SK-N-SH (cell line): ENCODE measurements around the gene KLHL14. TPM values are rescaled to one million over a fixed set of nuclear protein-coding genes. Genes with fewer than 3 reads are reported as not detected.

ENCODE experiments used
- CTCF ChIA-PET: fragments of 300-600, 350-600 bp; formaldehyde crosslinking; extraction: SDS; loops from one replicate; lab custom pipeline; 2021; lab: Yijun Ruan, JAX
- POLR2A ChIA-PET: fragments of 350-600 bp; sonication (Branson Sonifier 250); formaldehyde crosslinking; extraction: SDS; loops from one replicate; lab custom pipeline; 2020; ENCODE audit warnings: antibody characterized with exemption, inconsistent platforms; lab: Yijun Ruan, JAX
- DNase-seq: peaks from one replicate; pipeline ENCODE4 v3.0.0; 2012
- H2AFZ ChIP-seq: fragments of 200-600 bp; sonication (generic); 2 replicates; pipeline ENCODE4 v1.8.1; 2016; ENCODE audit warnings: antibody characterized with exemption, mild to moderate bottlenecking, low read depth
- H3F3A ChIP-seq: fragments of 200-600 bp; sonication (generic); replicated peaks from 2 replicates; pipeline ENCODE3; 2016; ENCODE audit warnings: antibody characterized with exemption, mild to moderate bottlenecking; ENCODE audit not compliant: insufficient read depth
- H3K27ac ChIP-seq, 2 experiments: fragments of 200-500 bp in 1 of 2; fragments of 200-600 bp in 1 of 2; sonication (Bioruptor generic) in 1 of 2; sonication (generic), shearing (Covaris generic) in 1 of 2; 2 replicates each; pipeline versions ENCODE4 v1.5.1 to v1.6.1; 2014 to 2016; ENCODE audit warnings: low read depth in 2 of 2, inconsistent platforms in 1 of 2, low read length in 1 of 2, mild to moderate bottlenecking in 1 of 2, mixed read lengths in 1 of 2
- H3K27me3 ChIP-seq: fragments of 200-600 bp; sonication (generic), shearing (Covaris generic); 2 replicates; pipeline ENCODE4 v1.6.1; 2016; ENCODE audit warnings: mixed run types; ENCODE audit not compliant: insufficient read depth
- H3K36me3 ChIP-seq, 2 experiments: fragments of 200-500 bp in 1 of 2; fragments of 200-600 bp in 1 of 2; sonication (Bioruptor generic) in 1 of 2; sonication (generic) in 1 of 2; replicated peaks in 1 of 2; 2 replicates each; pipeline versions ENCODE3 to v1.5.1; 2014 to 2016; ENCODE audit warnings: low read length in 1 of 2, mild to moderate bottlenecking in 1 of 2; ENCODE audit not compliant: insufficient read depth in 2 of 2, control insufficient read depth in 1 of 2
- H3K4me1 ChIP-seq, 2 experiments: fragments of 200-500 bp in 1 of 2; fragments of 200-600 bp in 1 of 2; sonication (Bioruptor generic) in 1 of 2; sonication (generic), shearing (Covaris generic) in 1 of 2; 2 replicates each; pipeline versions ENCODE4 v1.5.1 to v1.6.1; 2014 to 2016; ENCODE audit warnings: low read depth in 1 of 2, low read length in 1 of 2, mixed run types in 1 of 2; ENCODE audit not compliant: insufficient read depth in 2 of 2, control insufficient read depth in 1 of 2
- H3K4me2 ChIP-seq: fragments of 200-600 bp; sonication (generic), shearing (Covaris generic); 2 replicates; pipeline ENCODE4 v1.6.1; 2017; ENCODE audit warnings: mixed run types
- H3K4me3 ChIP-seq, 2 experiments: fragments of 200-500 bp in 1 of 2; fragments of 200-600 bp in 1 of 2; sonication (Bioruptor generic) in 1 of 2; sonication (generic), shearing (Covaris generic) in 1 of 2; 2 replicates each; pipeline versions ENCODE4 v1.5.1 to v1.8.1; 2014 to 2016; ENCODE audit warnings: low read depth in 2 of 2, inconsistent platforms in 1 of 2, low read length in 1 of 2, mild to moderate bottlenecking in 1 of 2, mixed read lengths in 1 of 2, moderate library complexity in 1 of 2
- H3K79me2 ChIP-seq: fragments of 200-600 bp; sonication (generic); 2 replicates; pipeline ENCODE4 v1.8.1; 2017; ENCODE audit warnings: mild to moderate bottlenecking; ENCODE audit not compliant: insufficient read depth
- H3K9ac ChIP-seq: fragments of 200-600 bp; sonication (generic); 2 replicates; pipeline ENCODE4 v1.6.1; 2017; ENCODE audit warnings: mixed run types
- H3K9me2 ChIP-seq: fragments of 200-600 bp; sonication (generic); 2 replicates; pipeline ENCODE4 v1.6.1; 2017; ENCODE audit warnings: mixed run types
- H3K9me3 ChIP-seq: fragments of 200-600 bp; sonication (generic); 2 replicates; pipeline ENCODE4 v1.6.1; 2017; ENCODE audit warnings: mixed run types, mild to moderate bottlenecking, moderate library complexity
- H4K20me1 ChIP-seq: fragments of 200-600 bp; sonication (generic); 2 replicates; pipeline ENCODE4 v1.6.1; 2017; ENCODE audit warnings: mild to moderate bottlenecking, mixed run types; ENCODE audit not compliant: insufficient read depth
- CTCF ChIP-seq: fragments of 200-600 bp; sonication (generic); IDR thresholded peaks from 2 replicates; pipeline ENCODE4 v1.6.1; 2017; ENCODE audit warnings: antibody characterized with exemption, mild to moderate bottlenecking, moderate library complexity
- ELF1 ChIP-seq: IDR thresholded peaks from 2 replicates; pipeline ENCODE4 v1.4.0; 2012
- EP300 ChIP-seq, 2 experiments: IDR thresholded peaks; 2 replicates each; pipeline versions ENCODE4 v1.4.0 to v1.6.1; 2012; ENCODE audit warnings: borderline replicate concordance in 1 of 2, low read depth in 1 of 2, low read length in 1 of 2
- IRF3 ChIP-seq: fragments of 150-350 bp; IDR thresholded peaks from 2 replicates; pipeline ENCODE4 v1.6.1; 2016; ENCODE audit warnings: mild to moderate bottlenecking, low read depth, low read length
- JUND ChIP-seq: IDR thresholded peaks from 2 replicates; pipeline ENCODE4 v1.4.0; 2012
- PBX3 ChIP-seq: IDR thresholded peaks from 2 replicates; pipeline ENCODE4; 2012
- RFX5 ChIP-seq: IDR thresholded peaks from 2 replicates; pipeline ENCODE4 v1.6.1; 2012; ENCODE audit warnings: mild to moderate bottlenecking, improper control_type of control experiment, low read length
- SIN3A ChIP-seq: IDR thresholded peaks from 2 replicates; pipeline ENCODE4 v1.6.1; 2012; ENCODE audit warnings: low read depth, mild to moderate bottlenecking, low read length, moderate library complexity, borderline replicate concordance
- SMC3 ChIP-seq: IDR thresholded peaks from 2 replicates; pipeline ENCODE4 v1.6.1; 2012; ENCODE audit warnings: low read depth, low read length, improper control_type of control experiment
- TCF12 ChIP-seq: IDR thresholded peaks from 2 replicates; pipeline ENCODE4 v1.4.0; 2012
- TEAD4 ChIP-seq: IDR thresholded peaks from 2 replicates; pipeline ENCODE4 v1.4.0; 2012; ENCODE audit warnings: mild to moderate bottlenecking, borderline replicate concordance; ENCODE audit not compliant: insufficient read depth
- USF2 ChIP-seq: fragments of 150-350 bp; IDR thresholded peaks from 2 replicates; pipeline ENCODE4 v1.6.1; 2017; ENCODE audit warnings: antibody characterized with exemption, low read length, low read depth, borderline replicate concordance
- ZBTB33 ChIP-seq: IDR thresholded peaks from 2 replicates; pipeline ENCODE4 v1.4.0; 2012; ENCODE audit warnings: low read depth, borderline replicate concordance
- WGBS: methylation state at CpG from one replicate; pipeline ENCODE4 v1.1.6; 2017; ENCODE audit warnings: low lambda C conversion rate; 5-methylcytosine and 5-hydroxymethylcytosine counted together
- polyA plus RNA-seq, 3 experiments: library from polyadenylated mRNA; depleted of rRNA; stranded (reverse); fragments of >200 nt; gene quantifications; 2 replicates each; pipeline ENCODE4 v1.2.3, GENCODE V29; 2012
- TF ChIP-seq, protein P1 (sequence below): IDR thresholded peaks from 2 replicates; pipeline ENCODE4 v1.6.1; 2012; ENCODE audit warnings: mild to moderate bottlenecking, low read depth, low read length, moderate library complexity

The KLHL14 gene
- polyA plus RNA-seq, 1 of the 3 experiments (the other 2 are of a cell fraction), result not detected

DNA sequence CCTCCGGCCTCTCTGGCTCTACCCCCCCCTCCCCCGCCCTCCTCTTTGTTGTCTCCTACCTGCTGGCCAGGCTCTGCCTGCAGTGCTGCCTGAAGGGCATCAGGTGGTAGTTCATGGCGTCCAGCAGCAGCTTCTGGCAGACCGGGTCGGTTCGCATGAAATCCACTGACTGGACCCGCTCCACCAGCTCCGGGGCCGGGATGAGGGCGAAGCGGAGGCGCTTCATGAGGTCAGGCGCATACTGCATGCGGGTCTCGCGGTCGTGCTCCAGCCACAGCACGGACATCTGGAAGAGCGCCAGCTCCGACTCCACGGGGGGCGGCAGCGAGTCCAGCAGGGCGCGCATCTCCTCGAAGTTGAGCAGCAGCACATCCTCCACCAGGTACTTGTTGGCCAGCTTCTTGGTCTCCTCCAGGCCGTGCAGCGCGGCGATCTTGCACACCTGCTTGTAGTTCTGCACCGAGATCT, 3.2 kb downstream of the KLHL14 start:
- no peaks in the 10 kb centered on the region for H3K9me3 ChIP-seq
- no peaks in the 10 kb centered on the region for H3F3A ChIP-seq
- no peaks in the 10 kb centered on the region for H4K20me1 ChIP-seq
- H3K4me3 ChIP-seq, result no peak overlapping the region; a peak in 1 of 4 replicates
- H3K27ac ChIP-seq, result no peak overlapping the region
- CTCF ChIA-PET, result interaction anchor here (1.0 to 1.2 kb wide), 4 partner anchors 9 to 55 kb away, joined by 3 read pairs; no protein-coding TSS in a partner anchor
- no peak overlapping the region for H3K4me2 ChIP-seq
- H3K9ac ChIP-seq, result no peak overlapping the region
- TF ChIP-seq PBX3 (no peak), IRF3 (no peak), USF2 (no peak), TEAD4 (no peak)
- no peak overlapping the region for H2AFZ ChIP-seq
- no peaks in the 10 kb centered on the region for H3K9me2 ChIP-seq
- H3K36me3 ChIP-seq, result no peaks in the 10 kb centered on the region
- peaks cover 40% of the 10 kb centered on the region for H3K27me3 ChIP-seq
- POLR2A ChIA-PET, result interaction anchor here (0.6 kb wide), 1 partner anchor 1047 kb away, joined by 3 read pairs; no protein-coding TSS in a partner anchor
- 38% methylated on average over 12 of the region's 31 CpGs for WGBS
- H3K4me1 ChIP-seq, result peaks cover 0 to 8% of the 10 kb centered on the region in 2 experiments; a peak in 1 of 4 replicates
- peak; percentile 48 for DNase-seq
- H3K79me2 ChIP-seq, result no peaks in the 10 kb centered on the region

GRCh38 chr18:32769071-32769585, 3.7 kb downstream of the KLHL14 start:
- H3K9me2 ChIP-seq, result no peaks in the 10 kb centered on the region
- peaks cover 0 to 8% of the 10 kb centered on the region in 2 experiments; a peak in 1 of 4 replicates for H3K4me1 ChIP-seq
- no peaks in the 10 kb centered on the region for H3K9me3 ChIP-seq
- H2AFZ ChIP-seq, result no peak overlapping the region
- no peak overlapping the region for H3K4me3 ChIP-seq
- WGBS, result 32% methylated on average over 8 of the region's 8 CpGs
- H3F3A ChIP-seq, result no peaks in the 10 kb centered on the region
- H3K79me2 ChIP-seq, result no peaks in the 10 kb centered on the region
- no peak overlapping the region for H3K27ac ChIP-seq
- H3K4me2 ChIP-seq, result no peak overlapping the region
- DNase-seq, result no peak
- H3K9ac ChIP-seq, result no peak overlapping the region
- CTCF ChIA-PET, result interaction anchor here (1.0 to 1.2 kb wide), 4 partner anchors 9 to 55 kb away, joined by 3 read pairs; no protein-coding TSS in a partner anchor
- POLR2A ChIA-PET, result no interaction called here
- H4K20me1 ChIP-seq, result no peaks in the 10 kb centered on the region
- H3K36me3 ChIP-seq, result no peaks in the 10 kb centered on the region
- H3K27me3 ChIP-seq, result peaks cover 40% of the 10 kb centered on the region
- TF ChIP-seq EP300 (IDR thresholded peaks at IDR 0.05; ENCODE audit: borderline replicate concordance in 1 of 2, low read depth in 1 of 2, low read length in 1 of 2) (no peak), CTCF (no peak), JUND (no peak), SIN3A (no peak), TCF12 (no peak), SMC3 (no peak), ELF1 (no peak), ZBTB33 (no peak), USF2 (no peak), RFX5 (no peak)
- TF ChIP-seq, protein P1, sequence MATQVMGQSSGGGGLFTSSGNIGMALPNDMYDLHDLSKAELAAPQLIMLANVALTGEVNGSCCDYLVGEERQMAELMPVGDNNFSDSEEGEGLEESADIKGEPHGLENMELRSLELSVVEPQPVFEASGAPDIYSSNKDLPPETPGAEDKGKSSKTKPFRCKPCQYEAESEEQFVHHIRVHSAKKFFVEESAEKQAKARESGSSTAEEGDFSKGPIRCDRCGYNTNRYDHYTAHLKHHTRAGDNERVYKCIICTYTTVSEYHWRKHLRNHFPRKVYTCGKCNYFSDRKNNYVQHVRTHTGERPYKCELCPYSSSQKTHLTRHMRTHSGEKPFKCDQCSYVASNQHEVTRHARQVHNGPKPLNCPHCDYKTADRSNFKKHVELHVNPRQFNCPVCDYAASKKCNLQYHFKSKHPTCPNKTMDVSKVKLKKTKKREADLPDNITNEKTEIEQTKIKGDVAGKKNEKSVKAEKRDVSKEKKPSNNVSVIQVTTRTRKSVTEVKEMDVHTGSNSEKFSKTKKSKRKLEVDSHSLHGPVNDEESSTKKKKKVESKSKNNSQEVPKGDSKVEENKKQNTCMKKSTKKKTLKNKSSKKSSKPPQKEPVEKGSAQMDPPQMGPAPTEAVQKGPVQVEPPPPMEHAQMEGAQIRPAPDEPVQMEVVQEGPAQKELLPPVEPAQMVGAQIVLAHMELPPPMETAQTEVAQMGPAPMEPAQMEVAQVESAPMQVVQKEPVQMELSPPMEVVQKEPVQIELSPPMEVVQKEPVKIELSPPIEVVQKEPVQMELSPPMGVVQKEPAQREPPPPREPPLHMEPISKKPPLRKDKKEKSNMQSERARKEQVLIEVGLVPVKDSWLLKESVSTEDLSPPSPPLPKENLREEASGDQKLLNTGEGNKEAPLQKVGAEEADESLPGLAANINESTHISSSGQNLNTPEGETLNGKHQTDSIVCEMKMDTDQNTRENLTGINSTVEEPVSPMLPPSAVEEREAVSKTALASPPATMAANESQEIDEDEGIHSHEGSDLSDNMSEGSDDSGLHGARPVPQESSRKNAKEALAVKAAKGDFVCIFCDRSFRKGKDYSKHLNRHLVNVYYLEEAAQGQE, result no peak
